ENCODE data around the gene SLC39A6. TPM values are rescaled to one million over a fixed set of nuclear protein-coding genes. Genes with fewer than 3 reads are reported as not detected.

SLC39A6 gene
- total RNA-seq, 1 experiment from 2014 or later, result 70.5 TPM

DNA sequence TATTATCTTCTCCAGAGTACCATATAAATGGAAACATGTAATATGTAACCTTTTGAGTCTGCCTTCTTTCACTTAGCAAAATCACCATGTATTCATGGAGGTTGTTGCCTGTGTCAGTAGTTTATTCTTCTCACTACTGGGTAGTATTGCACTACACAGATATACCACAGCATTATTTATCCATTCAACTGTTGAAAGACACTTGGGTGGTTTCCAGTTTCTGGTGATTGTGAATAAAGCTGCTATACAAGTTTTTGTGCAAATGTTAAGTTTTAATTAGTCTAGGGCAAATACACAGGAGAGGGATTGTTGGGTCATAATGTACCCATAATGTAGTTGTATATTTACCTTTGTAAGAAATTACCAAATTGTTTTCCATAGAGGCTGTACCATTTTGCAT, 32.2 kb downstream of the SLC39A6 start:
- Histone ChIP-seq H2AFZ (ENCODE audit: low read depth, low read length, poor library complexity, severe bottlenecking) (no peak overlapping the region), H3K4me1 (ENCODE audit: control insufficient read depth in 1 of 2, insufficient read depth in 2 of 2, low read length in 2 of 2) (no peaks in the 10 kb centered on the region), H3K4me2 (ENCODE audit: low read length) (no peak overlapping the region), H3K9me2 (ENCODE audit: insufficient read depth) (no peaks in the 10 kb centered on the region), H3K4me3 (replicated peaks in 1 of 2; ENCODE audit: low read depth in 1 of 2, low read length in 2 of 2) (no peak overlapping the region), H3K9me3 (ENCODE audit: control insufficient read depth in 1 of 2, insufficient read depth in 1 of 2, low read depth in 1 of 2, low read length in 2 of 2) (peaks cover 0 to under 1% of the 10 kb centered on the region in 2 experiments; a peak in 1 of 4 replicates), H3K27ac (ENCODE audit: low read depth, low read length) (no peak overlapping the region), H3K9ac (ENCODE audit: low read length) (no peak overlapping the region), H3K36me3 (ENCODE audit: control insufficient read depth in 1 of 2, insufficient read depth in 2 of 2, low read length in 2 of 2) (no peaks in the 10 kb centered on the region), H3K27me3 (ENCODE audit: insufficient read depth, low read length) (no peaks in the 10 kb centered on the region), H4K20me1 (ENCODE audit: insufficient read depth) (no peaks in the 10 kb centered on the region), H3K79me2 (ENCODE audit: insufficient read depth, low read length) (no peaks in the 10 kb centered on the region)
- ATAC-seq (no peak), DNase-seq (ENCODE audit: low read depth, low spot score) (no peak)
- ChIA-PET RAD21 (ENCODE audit: low non-redundant PET in 1 of 2, low total read pairs in 2 of 2, uncharacterized antibody in 2 of 2, unreplicated experiment in 2 of 2) (no interaction called here), POLR2A (interaction anchor here (0.7 kb wide), 1 partner anchor 34 kb away, joined by 3 read pairs; no protein-coding TSS in a partner anchor), CTCF (interaction anchor here (1.0 kb wide), 1 partner anchor 188 kb away, joined by 7 read pairs; no protein-coding TSS in a partner anchor)
- intact Hi-C loops (cut with micrococcal nuclease), result loop anchor here (1.0 to 5.0 kb wide), 6 partner anchors 80 to 710 kb away; no protein-coding TSS in a partner anchor
- TF ChIP-seq ZNF274 (IDR thresholded peaks at IDR 0.05; ENCODE audit: low read depth, low read length) (no peak), CEBPB (IDR thresholded peaks at IDR 0.05; ENCODE audit: low read depth) (no peak), REST (IDR thresholded peaks at IDR 0.05; ENCODE audit: low read depth) (no peak), RAD21 (IDR thresholded peaks at IDR 0.05; ENCODE audit: low read depth) (no peak), SIN3A (IDR thresholded peaks at IDR 0.05; ENCODE audit: low read depth) (no peak), CBX3 (IDR thresholded peaks at IDR 0.05; ENCODE audit: low read depth) (no peak), SRF (IDR thresholded peaks at IDR 0.05; ENCODE audit: low read depth) (no peak)
- no TSS peak for BruUV-seq (replicated peaks)

Data from HCT116 (cell line).